Measurements from ENCODE around the gene POU6F2.

- no peak for TF ChIP-seq CTCF (IDR thresholded peaks at IDR 0.05)
- no peak for TF ChIP-seq POLR2A (IDR thresholded peaks at IDR 0.05)
Measured at GRCh38 chr7:38978491-38978890, 782 bp downstream of the POU6F2 start.
